ENCODE results near the gene WRNIP1. TPM values are rescaled to one million over a fixed set of nuclear protein-coding genes. Genes with fewer than 3 reads are reported as not detected.

WRNIP1 gene
- total RNA-seq, 4 donors from 2014 or later: 34.1 to 50.5 (median 41.7) TPM

- no peak overlapping the region for H3K27ac ChIP-seq
- peaks cover 0 to 4% of the 10 kb centered on the region in 2 donors for H3K4me1 ChIP-seq
- H3K9me3 ChIP-seq: no peaks in the 10 kb centered on the region
- TF ChIP-seq CTCF (IDR thresholded peaks at IDR 0.05) (no peak), POLR2A (IDR thresholded peaks at IDR 0.05) (no peak)
- H3K27me3 ChIP-seq: no peaks in the 10 kb centered on the region
- DNase-seq: no peak
- H3K4me3 ChIP-seq: no peak overlapping the region
- intact Hi-C loops (cut with DNase I; ENCODE audit: low total_unique reads): no loop called here
- no peaks in the 10 kb centered on the region for H3K36me3 ChIP-seq
Measured at GRCh38 chr6:2771079-2771478, 5.9 kb downstream of the WRNIP1 start.

DNA sequence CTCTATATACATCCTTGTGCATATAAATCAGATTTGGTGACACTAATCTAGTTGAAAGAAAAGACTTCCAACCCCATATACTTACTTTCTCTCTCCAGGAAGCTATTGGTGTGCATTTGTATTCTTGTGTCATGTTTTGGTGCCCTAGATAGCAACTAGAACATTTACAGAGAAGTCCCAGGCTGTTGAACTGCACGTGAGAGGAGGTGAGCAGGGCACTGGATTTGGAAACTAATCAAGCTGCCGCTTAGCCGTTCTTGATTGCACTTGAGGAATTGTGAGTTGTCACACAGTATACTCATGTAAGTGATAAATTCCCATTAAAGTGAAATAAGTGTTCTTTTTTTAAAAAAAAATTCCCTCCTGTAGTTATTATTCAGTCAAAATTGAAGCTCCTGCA, 7.6 kb downstream of the WRNIP1 start:
- Histone ChIP-seq H3K27ac (no peak overlapping the region), H3K27me3 (no peaks in the 10 kb centered on the region), H3K4me1 (peaks cover 0 to 4% of the 10 kb centered on the region in 2 donors), H3K9me3 (no peaks in the 10 kb centered on the region), H3K4me3 (no peak overlapping the region), H3K36me3 (no peaks in the 10 kb centered on the region)
- no peak for DNase-seq
- TF ChIP-seq CTCF (IDR thresholded peaks at IDR 0.05) (no peak), POLR2A (IDR thresholded peaks at IDR 0.05) (no peak)
- intact Hi-C loops (cut with DNase I; ENCODE audit: low total_unique reads): no loop called here

DNA sequence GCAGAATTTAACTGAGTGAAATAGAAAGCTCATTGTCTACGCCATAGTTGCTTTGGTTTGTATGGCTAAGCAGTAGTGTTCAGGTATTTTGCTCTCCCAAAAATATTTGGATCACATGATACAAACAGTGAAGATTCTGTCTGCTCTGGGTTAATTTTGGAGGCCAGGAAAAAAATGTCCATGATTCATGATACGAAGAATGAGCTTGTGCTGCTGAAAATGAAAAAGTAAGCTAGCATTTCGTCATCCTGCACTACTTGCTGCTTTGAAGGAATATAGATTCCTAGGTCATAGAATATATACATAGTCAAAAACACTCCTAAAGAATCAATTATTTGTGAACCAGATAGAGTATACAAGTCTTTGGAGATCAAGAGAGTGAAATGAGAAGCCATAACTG, 8.3 kb downstream of the WRNIP1 start:
- Histone ChIP-seq H3K27me3 (no peaks in the 10 kb centered on the region), H3K36me3 (no peaks in the 10 kb centered on the region), H3K4me1 (peaks cover 0 to 3% of the 10 kb centered on the region in 2 donors), H3K4me3 (no peak overlapping the region), H3K9me3 (no peaks in the 10 kb centered on the region), H3K27ac (no peak overlapping the region)
- intact Hi-C loops (cut with DNase I; ENCODE audit: low total_unique reads): no loop called here
- no peak for DNase-seq
- no peak for TF ChIP-seq CTCF (IDR thresholded peaks at IDR 0.05)
- no peak for TF ChIP-seq POLR2A (IDR thresholded peaks at IDR 0.05)

DNA sequence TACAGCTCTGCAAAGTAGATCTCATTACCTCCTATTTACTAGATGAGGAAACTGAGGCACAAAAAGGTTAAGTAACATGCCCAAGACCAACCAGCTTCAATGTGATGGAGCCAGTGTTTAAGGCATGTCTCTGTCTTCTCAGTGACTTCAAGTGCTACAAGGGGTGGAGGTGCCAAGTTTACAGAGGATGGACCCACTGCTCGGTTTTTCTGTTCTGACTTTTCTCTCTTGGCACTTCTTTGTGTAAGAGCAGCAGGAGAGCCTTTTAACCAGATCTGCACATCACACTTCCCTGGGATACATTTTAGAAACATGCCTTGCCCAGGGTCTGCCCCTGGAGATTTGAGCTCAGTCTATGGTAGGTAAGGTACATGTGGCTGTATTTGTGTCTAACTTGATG, 9.8 kb downstream of the WRNIP1 start:
- no peak overlapping the region for H3K4me3 ChIP-seq
- no peaks in the 10 kb centered on the region for H3K27me3 ChIP-seq
- intact Hi-C loops (cut with DNase I; ENCODE audit: low total_unique reads): no loop called here
- H3K36me3 ChIP-seq: no peaks in the 10 kb centered on the region
- no peaks in the 10 kb centered on the region for H3K4me1 ChIP-seq
- no peak overlapping the region for H3K27ac ChIP-seq
- TF ChIP-seq POLR2A (IDR thresholded peaks at IDR 0.05) (no peak), CTCF (IDR thresholded peaks at IDR 0.05) (no peak)
- H3K9me3 ChIP-seq: no peaks in the 10 kb centered on the region
- DNase-seq: no peak

GRCh38 chr6:2777249-2777648, 12.1 kb downstream of the WRNIP1 start:
- Histone ChIP-seq H3K27ac (no peak overlapping the region), H3K36me3 (no peaks in the 10 kb centered on the region), H3K9me3 (no peaks in the 10 kb centered on the region), H3K27me3 (no peaks in the 10 kb centered on the region), H3K4me1 (no peaks in the 10 kb centered on the region), H3K4me3 (no peak overlapping the region)
- no peak for TF ChIP-seq CTCF (IDR thresholded peaks at IDR 0.05)
- no peak for TF ChIP-seq POLR2A (IDR thresholded peaks at IDR 0.05)
- intact Hi-C loops (cut with DNase I; ENCODE audit: low total_unique reads): no loop called here
- no peak for DNase-seq

Data from uterus (tissue), 4 donors.